A673 (cell line): Measurements from ENCODE around the gene ARL8A. TPM values are rescaled to one million over a fixed set of nuclear protein-coding genes. Genes with fewer than 3 reads are reported as not detected.

Source experiments
- BruUV-seq: library from RNA; stranded (reverse); fragments of 400-500 nt; replicated peaks from 2 replicates; lab custom pipeline; 2021; lab: Mats Ljungman, UMichigan
- CTCF ChIA-PET: fragments of 300-600 bp; sonication (Branson Sonifier 250); formaldehyde crosslinking; loops from one replicate; lab custom pipeline; 2022; ENCODE audit warnings: antibody characterized with exemption; lab: Charles Lee
- POLR2A ChIA-PET: fragments of 300-600 bp; sonication (Branson Sonifier 250); formaldehyde crosslinking; loops from one replicate; lab custom pipeline; 2022; ENCODE audit warnings: antibody characterized with exemption; ENCODE audit not compliant: low non-redundant PET; lab: Charles Lee
- DNase-seq: peaks from one replicate; pipeline ENCODE4 v3.0.0-alpha.2; 2015; ENCODE audit warnings: low spot score
- H3K27ac ChIP-seq: fragments of 200-600 bp; sonication (generic); 2 replicates; pipeline ENCODE4 v1.5.1; 2016; ENCODE audit warnings: mixed run types, low read depth, mild to moderate bottlenecking, mixed read lengths, antibody characterized with exemption, low read length; ENCODE audit not compliant: poor library complexity, severe bottlenecking
- H3K27me3 ChIP-seq: fragments of 200-600 bp; sonication (generic); replicated peaks from 2 replicates; pipeline ENCODE4 v1.6.1; 2017; ENCODE audit warnings: mixed run types, low read depth, mild to moderate bottlenecking, mixed read lengths, antibody characterized with exemption, low read length; ENCODE audit not compliant: insufficient read depth, poor library complexity
- H3K36me3 ChIP-seq: fragments of 200-600 bp; sonication (generic); 2 replicates; pipeline ENCODE4 v1.6.1; 2016; ENCODE audit warnings: mixed run types, mild to moderate bottlenecking, mixed read lengths, antibody characterized with exemption, low read length; ENCODE audit not compliant: insufficient read depth, poor library complexity, severe bottlenecking
- H3K4me1 ChIP-seq: fragments of 200-600 bp; sonication (generic); 2 replicates; pipeline ENCODE4 v1.6.1; 2017; ENCODE audit warnings: mixed run types, mild to moderate bottlenecking, mixed read lengths, antibody characterized with exemption, low read length; ENCODE audit not compliant: insufficient read depth, poor library complexity, severe bottlenecking
- H3K4me3 ChIP-seq: fragments of 200-600 bp; sonication (generic); 2 replicates; pipeline ENCODE4 v1.5.1; 2016; ENCODE audit warnings: low read depth, mixed run types, mild to moderate bottlenecking, mixed read lengths, low read length; ENCODE audit not compliant: poor library complexity, severe bottlenecking
- H3K9me3 ChIP-seq: fragments of 200-600 bp; sonication (generic); 2 replicates; pipeline ENCODE4 v1.6.1; 2016; ENCODE audit warnings: mixed run types, low read depth, mild to moderate bottlenecking, mixed read lengths, antibody characterized with exemption, low read length; ENCODE audit not compliant: poor library complexity, severe bottlenecking
- EZH2 ChIP-seq: fragments of 200-600 bp; sonication (generic); IDR thresholded peaks from 2 replicates; pipeline ENCODE4 v1.6.1; 2017; ENCODE audit warnings: borderline replicate concordance, low read depth, mild to moderate bottlenecking, mixed read lengths, antibody characterized with exemption, low read length; ENCODE audit not compliant: poor library complexity, severe bottlenecking
- intact Hi-C: fragments of 100-400 bp; cut with micrococcal nuclease; formaldehyde crosslinking; loops from one replicate; pipeline ENCODE4 v1.10.0; 2022; ENCODE audit not compliant: unreplicated experiment
- total RNA-seq: library from RNA; stranded (reverse); gene quantifications from 2 replicates; pipeline ENCODE4 v1.2.3, GENCODE V29; 2021
- TF ChIP-seq, protein P1 (sequence below): fragments of 300-800, 200-600 bp; sonication (generic); conservative IDR thresholded peaks from 2 replicates; pipeline ENCODE4 v1.5.1; 2017; ENCODE audit warnings: low read depth, mild to moderate bottlenecking, antibody characterized with exemption, low read length, moderate library complexity, mixed read lengths

Gene ARL8A
- total RNA-seq, 1 experiment from 2014 or later, result 41.9 TPM

DNA sequence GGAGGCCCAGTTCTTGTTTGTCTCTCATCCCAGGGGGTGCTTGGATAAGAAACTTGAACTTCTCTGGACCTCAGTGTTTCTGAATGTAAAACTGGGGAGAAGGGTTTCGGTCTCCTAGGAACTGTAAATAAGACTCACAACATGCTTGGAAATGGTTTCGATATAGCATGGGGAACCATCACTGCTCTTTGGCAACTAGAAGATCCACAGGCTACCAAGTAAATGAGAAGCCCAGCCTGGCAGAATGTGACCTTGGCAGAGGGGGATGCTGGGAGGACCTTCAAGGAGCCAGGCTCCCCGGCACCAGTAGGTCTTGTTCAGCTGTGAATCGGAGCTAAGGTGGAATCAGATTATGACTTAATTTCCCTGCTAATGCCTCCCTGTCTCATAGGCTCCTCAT lies 3.7 kb downstream of the ARL8A start:
- Histone ChIP-seq H3K4me3 (no peak overlapping the region), H3K4me1 (no peaks in the 10 kb centered on the region), H3K27me3 (no peaks in the 10 kb centered on the region), H3K9me3 (no peaks in the 10 kb centered on the region), H3K27ac (no peak overlapping the region), H3K36me3 (no peaks in the 10 kb centered on the region)
- no peak for DNase-seq
- TF ChIP-seq, protein P1, sequence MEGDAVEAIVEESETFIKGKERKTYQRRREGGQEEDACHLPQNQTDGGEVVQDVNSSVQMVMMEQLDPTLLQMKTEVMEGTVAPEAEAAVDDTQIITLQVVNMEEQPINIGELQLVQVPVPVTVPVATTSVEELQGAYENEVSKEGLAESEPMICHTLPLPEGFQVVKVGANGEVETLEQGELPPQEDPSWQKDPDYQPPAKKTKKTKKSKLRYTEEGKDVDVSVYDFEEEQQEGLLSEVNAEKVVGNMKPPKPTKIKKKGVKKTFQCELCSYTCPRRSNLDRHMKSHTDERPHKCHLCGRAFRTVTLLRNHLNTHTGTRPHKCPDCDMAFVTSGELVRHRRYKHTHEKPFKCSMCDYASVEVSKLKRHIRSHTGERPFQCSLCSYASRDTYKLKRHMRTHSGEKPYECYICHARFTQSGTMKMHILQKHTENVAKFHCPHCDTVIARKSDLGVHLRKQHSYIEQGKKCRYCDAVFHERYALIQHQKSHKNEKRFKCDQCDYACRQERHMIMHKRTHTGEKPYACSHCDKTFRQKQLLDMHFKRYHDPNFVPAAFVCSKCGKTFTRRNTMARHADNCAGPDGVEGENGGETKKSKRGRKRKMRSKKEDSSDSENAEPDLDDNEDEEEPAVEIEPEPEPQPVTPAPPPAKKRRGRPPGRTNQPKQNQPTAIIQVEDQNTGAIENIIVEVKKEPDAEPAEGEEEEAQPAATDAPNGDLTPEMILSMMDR, result no peak
- TF ChIP-seq EZH2, result no peak
- POLR2A ChIA-PET, result no interaction called here
- CTCF ChIA-PET, result no interaction called here
- no TSS peak for BruUV-seq
- intact Hi-C loops, result no loop called here

DNA sequence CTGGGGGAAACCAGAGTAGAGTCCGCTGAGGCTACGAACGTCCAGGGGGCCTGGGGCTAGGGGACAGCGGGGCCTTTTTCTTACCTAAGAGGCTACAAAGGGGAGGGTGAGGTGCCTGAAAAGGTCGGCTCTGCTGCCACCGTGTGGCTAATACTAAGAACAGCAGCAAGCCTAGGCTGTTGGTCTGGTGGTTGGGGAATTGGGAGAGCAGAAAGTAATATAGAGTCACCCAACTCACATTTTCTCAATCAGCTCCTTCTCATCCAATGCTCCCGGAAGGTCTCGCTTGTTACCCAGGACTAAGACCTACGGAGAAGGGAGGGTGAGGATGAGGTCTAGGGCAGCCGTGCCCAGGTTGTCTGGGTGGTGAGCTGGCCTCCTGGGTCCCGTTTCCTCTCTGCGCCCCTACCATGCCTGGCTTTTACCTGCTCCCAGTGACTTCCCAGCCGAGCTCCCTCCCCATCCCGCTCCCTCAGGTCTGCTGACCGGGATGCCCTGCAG lies 9.3 kb downstream of the ARL8A start:
- Histone ChIP-seq H3K9me3 (no peaks in the 10 kb centered on the region), H3K36me3 (peaks cover 20% of the 10 kb centered on the region), H3K27ac (no peak overlapping the region), H3K27me3 (no peaks in the 10 kb centered on the region), H3K4me1 (no peaks in the 10 kb centered on the region), H3K4me3 (no peak overlapping the region)
- ChIA-PET CTCF (interaction anchor here (0.7 to 2.4 kb wide), 4 partner anchors 19 to 136 kb away, joined by 3 to 7 read pairs (median 3); partner anchors contain the start of gene ELF3), POLR2A (no interaction called here)
- peak; percentile 79 for DNase-seq
- TF ChIP-seq, protein P1, result peak; percentile 90
- no peak for TF ChIP-seq EZH2
- BruUV-seq, result no TSS peak
- intact Hi-C loops, result loop anchor here (1.0 to 10.0 kb wide), 3 partner anchors 126 to 600 kb away; partner anchors contain the start of gene NAV1

DNA sequence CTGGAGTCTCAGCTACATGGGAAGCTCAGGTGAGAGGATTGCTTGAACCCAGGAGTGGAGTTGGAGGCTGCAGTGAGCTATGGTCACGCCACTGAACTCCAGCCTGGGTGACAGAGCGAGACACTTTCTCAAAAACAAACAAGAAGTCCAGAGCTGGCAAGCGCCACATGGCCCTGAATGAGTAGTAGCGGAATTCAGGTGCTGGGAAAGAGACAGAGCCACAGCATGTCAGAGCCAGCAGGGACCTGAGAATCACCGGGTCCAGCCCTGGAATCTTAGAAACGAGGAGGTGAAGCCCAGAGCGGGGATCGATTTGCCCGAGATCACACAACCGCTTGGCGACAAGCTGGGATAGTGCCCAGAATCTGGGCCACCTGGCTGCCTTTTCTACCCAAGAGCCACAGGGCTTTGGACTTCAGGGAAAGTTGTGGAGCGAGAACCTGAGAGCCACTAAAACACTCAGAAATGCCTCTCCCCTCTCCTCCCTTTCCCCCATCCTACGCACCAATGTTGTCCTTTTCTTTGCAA lies 9.8 kb downstream of the ARL8A start:
- ChIA-PET CTCF (interaction anchor here (1.4 to 2.4 kb wide), 2 partner anchors 125 to 135 kb away, joined by 3 to 7 read pairs; partner anchors contain the start of gene ELF3), POLR2A (no interaction called here)
- Histone ChIP-seq H3K27me3 (no peaks in the 10 kb centered on the region), H3K27ac (no peak overlapping the region), H3K4me3 (no peak overlapping the region), H3K4me1 (no peaks in the 10 kb centered on the region), H3K9me3 (no peaks in the 10 kb centered on the region), H3K36me3 (peaks cover 20% of the 10 kb centered on the region)
- BruUV-seq, result no TSS peak
- intact Hi-C loops, result loop anchor here (1.0 to 10.0 kb wide), 3 partner anchors 125 to 600 kb away; partner anchors contain the start of gene NAV1
- TF ChIP-seq, protein P1, result no peak
- no peak for TF ChIP-seq EZH2
- DNase-seq, result no peak
